Large intestine (tissue), 3 donors: Measurements from ENCODE around the gene STAU1. TPM values are rescaled to one million over a fixed set of nuclear protein-coding genes. Genes with fewer than 3 reads are reported as not detected.
"Not testable (repeated sequence)": the region's sequence is repeated elsewhere in the genome, so short reads cannot be mapped to it uniquely, and the experiment has no call there.

Experiments
- DNase-seq, 2 donors: peaks; one replicate each; pipeline versions ENCODE4 v3.0.0 to v3.0.0-alpha.2; 2013
- H3K27ac ChIP-seq: one replicate; pipeline ENCODE4 v1.5.1; 2013; ENCODE audit warnings: low read length
- H3K27me3 ChIP-seq: 2 replicates; pipeline ENCODE4 v1.6.1; 2013; ENCODE audit warnings: low read length; ENCODE audit not compliant: control insufficient read depth, insufficient read depth
- H3K36me3 ChIP-seq: 2 replicates; pipeline ENCODE4 v1.6.1; 2013; ENCODE audit warnings: low read length; ENCODE audit not compliant: control insufficient read depth, insufficient read depth
- H3K4me1 ChIP-seq: one replicate; pipeline ENCODE4 v1.6.1; 2013; ENCODE audit warnings: low read length; ENCODE audit not compliant: control insufficient read depth, insufficient read depth
- H3K4me3 ChIP-seq: one replicate; pipeline ENCODE4 v1.5.1; 2013; ENCODE audit warnings: low read length
- H3K9me3 ChIP-seq: one replicate; pipeline ENCODE4 v1.6.1; 2013; ENCODE audit warnings: mild to moderate bottlenecking, low read depth, low read length, moderate library complexity; ENCODE audit not compliant: control insufficient read depth
- WGBS: methylation state at CpG from one replicate; pipeline ENCODE4 v1.1.5; 2013; ENCODE audit warnings: low lambda C conversion rate; ENCODE audit not compliant: insufficient coverage; 5-methylcytosine and 5-hydroxymethylcytosine counted together
- polyA plus RNA-seq: library from polyadenylated mRNA; unstranded; fragments of 120-200 nt; gene quantifications from one replicate; pipeline ENCODE4 v1.2.1, GENCODE V29; 2013

The STAU1 gene
- polyA plus RNA-seq, 1 donor = 110 TPM

- WGBS = no CpG with 5 or more reads among the region's 6 CpGs
- H3K4me1 ChIP-seq = no peaks in the 10 kb centered on the region
- no peaks in the 10 kb centered on the region for H3K27me3 ChIP-seq
- H3K36me3 ChIP-seq = peaks cover 46% of the 10 kb centered on the region
- no peak for DNase-seq
- no peak overlapping the region for H3K27ac ChIP-seq
- H3K4me3 ChIP-seq = no peak overlapping the region
- H3K9me3 ChIP-seq = no peaks in the 10 kb centered on the region
Measured at GRCh38 chr20:49149281-49150045, 38.7 kb downstream of the STAU1 start.

- DNase-seq = no peak
- Histone ChIP-seq H3K4me1 (no peaks in the 10 kb centered on the region), H3K27ac (no peak overlapping the region), H3K36me3 (peaks cover 52% of the 10 kb centered on the region), H3K27me3 (no peaks in the 10 kb centered on the region), H3K9me3 (no peaks in the 10 kb centered on the region), H3K4me3 (no peak overlapping the region)
- WGBS = no CpG with 5 or more reads among the region's 5 CpGs
Measured at GRCh38 chr20:49148601-49149000, 39.5 kb downstream of the STAU1 start.

- no peak overlapping the region for H3K4me3 ChIP-seq
- no peak for DNase-seq
- no peaks in the 10 kb centered on the region for H3K4me1 ChIP-seq
- no peak overlapping the region for H3K27ac ChIP-seq
- no peaks in the 10 kb centered on the region for H3K27me3 ChIP-seq
- H3K36me3 ChIP-seq = peaks cover 58% of the 10 kb centered on the region
- 100% methylated on average over 1 of the region's 8 CpGs for WGBS
- no peaks in the 10 kb centered on the region for H3K9me3 ChIP-seq
Measured at GRCh38 chr20:49147296-49147695, 40.8 kb downstream of the STAU1 start.

GRCh38 chr20:49146442-49147225 lies 41.5 kb downstream of the STAU1 start:
- Histone ChIP-seq H3K4me3 (no peak overlapping the region), H3K27ac (no peak overlapping the region), H3K4me1 (no peaks in the 10 kb centered on the region), H3K27me3 (no peaks in the 10 kb centered on the region), H3K9me3 (no peaks in the 10 kb centered on the region), H3K36me3 (peaks cover 54% of the 10 kb centered on the region)
- no peak for DNase-seq
- 93% methylated on average over 2 of the region's 5 CpGs for WGBS

- Histone ChIP-seq H3K36me3 (peaks cover 25% of the 10 kb centered on the region), H3K27ac (no peak overlapping the region), H3K9me3 (no peaks in the 10 kb centered on the region), H3K27me3 (no peaks in the 10 kb centered on the region), H3K4me1 (peaks cover 8% of the 10 kb centered on the region), H3K4me3 (no peak overlapping the region)
- 100% methylated on average over 1 of the region's 2 CpGs for WGBS
- no peak for DNase-seq
Measured at GRCh38 chr20:49140834-49141233, 47.3 kb downstream of the STAU1 start.

- no peak for DNase-seq
- no peak overlapping the region for H3K27ac ChIP-seq
- 80% methylated on average over 1 of the region's 2 CpGs for WGBS
- H3K4me1 ChIP-seq = peaks cover 8% of the 10 kb centered on the region
- H3K9me3 ChIP-seq = no peaks in the 10 kb centered on the region
- H3K27me3 ChIP-seq = no peaks in the 10 kb centered on the region
- H3K36me3 ChIP-seq = peaks cover 23% of the 10 kb centered on the region
- no peak overlapping the region for H3K4me3 ChIP-seq
Measured at GRCh38 chr20:49140411-49140810, 47.7 kb downstream of the STAU1 start.

- Histone ChIP-seq H3K4me3 (no peak overlapping the region), H3K27ac (no peak overlapping the region), H3K36me3 (peaks cover 25% of the 10 kb centered on the region), H3K4me1 (peaks cover 8% of the 10 kb centered on the region), H3K9me3 (no peaks in the 10 kb centered on the region), H3K27me3 (no peaks in the 10 kb centered on the region)
- DNase-seq = no peak
Measured at GRCh38 chr20:49138431-49138830, 49.7 kb downstream of the STAU1 start.

GRCh38 chr20:49136817-49137571 lies 51.1 kb downstream of the STAU1 start:
- Histone ChIP-seq H3K27ac (no peak overlapping the region), H3K27me3 (no peaks in the 10 kb centered on the region), H3K4me1 (peaks cover 13% of the 10 kb centered on the region), H3K9me3 (no peaks in the 10 kb centered on the region), H3K36me3 (peaks cover 22% of the 10 kb centered on the region), H3K4me3 (no peak overlapping the region)
- no peak for DNase-seq
- WGBS = no CpG with 5 or more reads among the region's 15 CpGs

GRCh38 chr20:49134797-49135196 lies 53.3 kb downstream of the STAU1 start:
- Histone ChIP-seq H3K4me1 (peaks cover 13% of the 10 kb centered on the region), H3K36me3 (peaks cover 25% of the 10 kb centered on the region)
- H3K27ac ChIP-seq, H3K27me3 ChIP-seq, H3K9me3 ChIP-seq, DNase-seq, H3K4me3 ChIP-seq: not testable (repeated sequence)
- WGBS = 90% methylated on average over 2 of the region's 8 CpGs

- Histone ChIP-seq H3K36me3 (peaks cover 21% of the 10 kb centered on the region), H3K27me3 (no peaks in the 10 kb centered on the region), H3K4me3 (no peak overlapping the region), H3K9me3 (no peaks in the 10 kb centered on the region), H3K27ac (no peak overlapping the region), H3K4me1 (peaks cover 13% of the 10 kb centered on the region)
- no peak for DNase-seq
- no CpG with 5 or more reads among the region's 3 CpGs for WGBS
Measured at GRCh38 chr20:49133571-49133970, 54.6 kb downstream of the STAU1 start.
